GM23338 (cell line): ENCODE data around the gene ERVMER34-1. TPM values are rescaled to one million over a fixed set of nuclear protein-coding genes. Genes with fewer than 3 reads are reported as not detected.

Experiments
- ATAC-seq: fragments of 200-7000 bp; cut with Tn5 transposase; 3 replicates; pipeline ENCODE4 v1.9.1; 2020
- DNase-seq: peaks from one replicate; pipeline ENCODE4 v3.0.0-alpha.2; 2015; ENCODE audit warnings: low spot score
- H2AFZ ChIP-seq: fragments of 200-600 bp; sonication (generic); 2 replicates; pipeline ENCODE4 v1.8.0; 2016; ENCODE audit warnings: antibody characterized with exemption, mild to moderate bottlenecking, moderate library complexity
- H3F3A ChIP-seq: fragments of 200-600 bp; sonication (generic); replicated peaks from 2 replicates; pipeline ENCODE4 v1.8.0; 2017; ENCODE audit warnings: antibody characterized with exemption, mixed run types, low read depth
- H3K27ac ChIP-seq: fragments of 200-600 bp; sonication (generic); 2 replicates; pipeline ENCODE4 v1.6.1; 2016; ENCODE audit warnings: low read depth
- H3K27me3 ChIP-seq: fragments of 200-600 bp; sonication (generic); 2 replicates; pipeline ENCODE4 v1.8.0; 2016; ENCODE audit warnings: mild to moderate bottlenecking, mixed run types, moderate library complexity; ENCODE audit not compliant: insufficient read depth
- H3K36me3 ChIP-seq: fragments of 200-600 bp; sonication (generic); 2 replicates; pipeline ENCODE4 v1.8.0; 2016; ENCODE audit warnings: mild to moderate bottlenecking; ENCODE audit not compliant: insufficient read depth
- H3K4me1 ChIP-seq: fragments of 200-600 bp; sonication (generic); 2 replicates; pipeline ENCODE4 v1.8.0; 2016; ENCODE audit warnings: mild to moderate bottlenecking, moderate library complexity; ENCODE audit not compliant: insufficient read depth
- H3K4me2 ChIP-seq: fragments of 200-600 bp; sonication (generic); 2 replicates; pipeline ENCODE4 v1.7.1; 2017; ENCODE audit warnings: mixed run types
- H3K4me3 ChIP-seq: fragments of 200-600 bp; sonication (generic); 2 replicates; pipeline ENCODE4 v1.6.1; 2016; ENCODE audit warnings: mixed run types
- H3K79me2 ChIP-seq: fragments of 200-600 bp; sonication (generic); replicated peaks from 2 replicates; pipeline ENCODE4 v1.8.0; 2017; ENCODE audit warnings: mild to moderate bottlenecking; ENCODE audit not compliant: insufficient read depth
- H3K9me2 ChIP-seq: fragments of 200-600 bp; sonication (generic); 2 replicates; pipeline ENCODE4 v1.8.0; 2017; ENCODE audit not compliant: insufficient read depth
- H4K20me1 ChIP-seq: fragments of 200-600 bp; sonication (generic); replicated peaks from 2 replicates; pipeline ENCODE4 v1.8.0; 2017; ENCODE audit warnings: mild to moderate bottlenecking; ENCODE audit not compliant: insufficient read depth
- H3K27ac Mint-ChIP-seq: 2 replicates; pipeline ENCODE4 v1.8.0; 2020; ENCODE audit warnings: inconsistent platforms, mild to moderate bottlenecking, moderate library complexity, mixed read lengths
- H3K27me3 Mint-ChIP-seq: 3 replicates; pipeline ENCODE4 v1.8.0; 2022; ENCODE audit warnings: low read depth, mild to moderate bottlenecking, moderate library complexity, mixed read lengths, inconsistent platforms; ENCODE audit not compliant: insufficient read depth, poor library complexity
- H3K36me3 Mint-ChIP-seq: 3 replicates; pipeline ENCODE4 v1.8.0; 2021; ENCODE audit warnings: low read depth, mild to moderate bottlenecking, inconsistent platforms, moderate library complexity, mixed read lengths
- H3K4me1 Mint-ChIP-seq: 3 replicates; pipeline ENCODE4 v1.8.0; 2020; ENCODE audit warnings: mild to moderate bottlenecking, inconsistent platforms, mixed read lengths
- H3K4me3 Mint-ChIP-seq: 3 replicates; pipeline ENCODE4 v1.8.0; 2021; ENCODE audit warnings: moderate library complexity, mild to moderate bottlenecking, inconsistent platforms, mixed read lengths
- H3K9me3 Mint-ChIP-seq: 3 replicates; pipeline ENCODE4 v1.8.0; 2020; ENCODE audit warnings: moderate library complexity, mild to moderate bottlenecking, inconsistent platforms, mixed read lengths
- CREB1 ChIP-seq: fragments of 250-450 bp; sonication (Bioruptor Pico); IDR thresholded peaks from 2 replicates; pipeline ENCODE4 v1.5.0; 2020; ENCODE audit warnings: low read depth, mild to moderate bottlenecking, moderate library complexity
- ETS1 ChIP-seq: IDR thresholded peaks from 2 replicates; pipeline ENCODE4 v1.6.1; 2016; ENCODE audit warnings: antibody characterized with exemption
- EZH2 ChIP-seq: fragments of 200-600 bp; sonication (generic); IDR thresholded peaks from one replicate; pipeline ENCODE4 v1.8.0; 2017; ENCODE audit warnings: antibody characterized with exemption, mild to moderate bottlenecking, low read depth; ENCODE audit not compliant: unreplicated experiment
- EZH2phosphoT487 ChIP-seq: fragments of 200-600 bp; sonication (generic); IDR thresholded peaks from one replicate; pipeline ENCODE4 v1.8.1; 2018; ENCODE audit warnings: antibody characterized with exemption; ENCODE audit not compliant: unreplicated experiment
- JUNB ChIP-seq: IDR thresholded peaks from one replicate; pipeline ENCODE4 v1.6.1; 2016; ENCODE audit warnings: antibody characterized with exemption; ENCODE audit not compliant: unreplicated experiment
- NANOG ChIP-seq: IDR thresholded peaks from 2 replicates; pipeline ENCODE4 v1.6.1; 2016; ENCODE audit warnings: antibody characterized with exemption, borderline replicate concordance
- POLR2AphosphoS5 ChIP-seq: IDR thresholded peaks from 2 replicates; pipeline ENCODE4 v1.6.1; 2016; ENCODE audit warnings: antibody characterized with exemption, low read depth
- STAT1 ChIP-seq: IDR thresholded peaks from one replicate; pipeline ENCODE4 v1.6.1; 2016; ENCODE audit warnings: antibody characterized with exemption; ENCODE audit not compliant: unreplicated experiment
- ZNF114 ChIP-seq: fragments of 250-450 bp; sonication (Bioruptor Pico); IDR thresholded peaks from 2 replicates; pipeline ENCODE4 v1.5.0; 2020; ENCODE audit warnings: mild to moderate bottlenecking, moderate library complexity
- ZNF331 ChIP-seq: fragments of 250-450 bp; sonication (Bioruptor Pico); IDR thresholded peaks from 2 replicates; pipeline ENCODE4 v1.5.0; 2020; ENCODE audit warnings: low read depth, mild to moderate bottlenecking, moderate library complexity
- polyA plus RNA-seq: library from polyadenylated mRNA; unstranded; fragments of >200 nt; fragmentation: Nextera tagmentation; extraction: Ambion mirVana; gene quantifications from 2 replicates; pipeline ENCODE4 v1.2.1, GENCODE V29; 2016
- total RNA-seq: library from RNA; depleted of rRNA; stranded (reverse); fragments of >200 nt; shearing (Covaris generic); gene quantifications from 2 replicates; pipeline ENCODE4 v1.2.3, GENCODE V29; 2014
- TF ChIP-seq, protein P1 (sequence below): fragments of 250-450 bp; sonication (Bioruptor Pico); IDR thresholded peaks from 2 replicates; pipeline ENCODE4 v1.5.0; 2020; ENCODE audit warnings: mild to moderate bottlenecking, moderate library complexity
- TF ChIP-seq, protein P2 (sequence below): IDR thresholded peaks from one replicate; pipeline ENCODE4 v1.6.1; 2018; ENCODE audit warnings: antibody characterized with exemption; ENCODE audit not compliant: unreplicated experiment
- TF ChIP-seq, protein P3 (sequence below), 2 experiments: fragments of 200-600 bp in 1 of 2; sonication (generic) in 1 of 2; conservative IDR thresholded peaks; 2 replicates each; pipeline versions ENCODE4 v1.5.1 to v1.6.1; 2016 to 2017; ENCODE audit warnings: antibody characterized with exemption in 2 of 2, low read depth in 2 of 2, mild to moderate bottlenecking in 2 of 2, moderate library complexity in 1 of 2

Gene ERVMER34-1
- total and polyA plus RNA-seq, 2 experiments from 2014 or later: 15.9 to 34.1 TPM

DNA sequence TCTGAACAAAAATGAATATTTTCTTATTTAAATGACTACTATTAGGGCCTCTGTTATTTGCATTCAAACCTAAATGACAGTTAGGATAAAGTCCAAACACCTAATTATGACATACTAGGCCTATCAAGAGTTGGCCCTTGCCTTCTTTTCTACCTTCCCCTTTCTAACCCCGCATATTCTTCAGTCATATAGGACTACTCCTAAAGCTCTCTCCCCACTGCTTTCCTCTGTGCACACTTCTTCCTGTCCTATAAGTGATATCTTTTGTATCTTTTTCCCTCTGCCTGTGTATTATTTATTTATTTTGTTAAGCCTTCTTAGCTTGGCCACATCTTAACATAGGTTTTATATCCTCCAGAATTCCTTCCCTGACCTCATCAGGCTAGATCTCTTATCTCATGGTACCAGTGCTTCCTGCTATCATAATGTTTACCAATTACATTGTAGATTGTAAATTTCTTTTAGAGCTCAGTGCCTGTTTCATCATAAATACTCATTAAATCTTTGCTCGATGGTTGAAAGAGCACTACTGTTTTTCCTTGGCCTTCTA is 22.5 kb downstream of the ERVMER34-1 start:
- Histone ChIP-seq H3K9me2 (no peaks in the 10 kb centered on the region), H4K20me1 (no peaks in the 10 kb centered on the region), H3K4me3 (no peak overlapping the region), H3K27me3 (no peaks in the 10 kb centered on the region), H3F3A (no peaks in the 10 kb centered on the region), H3K27ac (no peak overlapping the region), H3K36me3 (no peaks in the 10 kb centered on the region), H3K4me2 (no peak overlapping the region), H3K4me1 (peaks cover 15% of the 10 kb centered on the region), H3K79me2 (no peaks in the 10 kb centered on the region), H2AFZ (no peak overlapping the region)
- peaks cover 15% of the 10 kb centered on the region for H3K4me1 Mint-ChIP-seq
- H3K27ac Mint-ChIP-seq: no peak overlapping the region
- no peak for DNase-seq
- no peaks in the 10 kb centered on the region for H3K36me3 Mint-ChIP-seq
- ATAC-seq: no peak
- H3K27me3 Mint-ChIP-seq: peaks cover 2% of the 10 kb centered on the region
- H3K9me3 Mint-ChIP-seq: no peaks in the 10 kb centered on the region
- TF ChIP-seq, protein P1, sequence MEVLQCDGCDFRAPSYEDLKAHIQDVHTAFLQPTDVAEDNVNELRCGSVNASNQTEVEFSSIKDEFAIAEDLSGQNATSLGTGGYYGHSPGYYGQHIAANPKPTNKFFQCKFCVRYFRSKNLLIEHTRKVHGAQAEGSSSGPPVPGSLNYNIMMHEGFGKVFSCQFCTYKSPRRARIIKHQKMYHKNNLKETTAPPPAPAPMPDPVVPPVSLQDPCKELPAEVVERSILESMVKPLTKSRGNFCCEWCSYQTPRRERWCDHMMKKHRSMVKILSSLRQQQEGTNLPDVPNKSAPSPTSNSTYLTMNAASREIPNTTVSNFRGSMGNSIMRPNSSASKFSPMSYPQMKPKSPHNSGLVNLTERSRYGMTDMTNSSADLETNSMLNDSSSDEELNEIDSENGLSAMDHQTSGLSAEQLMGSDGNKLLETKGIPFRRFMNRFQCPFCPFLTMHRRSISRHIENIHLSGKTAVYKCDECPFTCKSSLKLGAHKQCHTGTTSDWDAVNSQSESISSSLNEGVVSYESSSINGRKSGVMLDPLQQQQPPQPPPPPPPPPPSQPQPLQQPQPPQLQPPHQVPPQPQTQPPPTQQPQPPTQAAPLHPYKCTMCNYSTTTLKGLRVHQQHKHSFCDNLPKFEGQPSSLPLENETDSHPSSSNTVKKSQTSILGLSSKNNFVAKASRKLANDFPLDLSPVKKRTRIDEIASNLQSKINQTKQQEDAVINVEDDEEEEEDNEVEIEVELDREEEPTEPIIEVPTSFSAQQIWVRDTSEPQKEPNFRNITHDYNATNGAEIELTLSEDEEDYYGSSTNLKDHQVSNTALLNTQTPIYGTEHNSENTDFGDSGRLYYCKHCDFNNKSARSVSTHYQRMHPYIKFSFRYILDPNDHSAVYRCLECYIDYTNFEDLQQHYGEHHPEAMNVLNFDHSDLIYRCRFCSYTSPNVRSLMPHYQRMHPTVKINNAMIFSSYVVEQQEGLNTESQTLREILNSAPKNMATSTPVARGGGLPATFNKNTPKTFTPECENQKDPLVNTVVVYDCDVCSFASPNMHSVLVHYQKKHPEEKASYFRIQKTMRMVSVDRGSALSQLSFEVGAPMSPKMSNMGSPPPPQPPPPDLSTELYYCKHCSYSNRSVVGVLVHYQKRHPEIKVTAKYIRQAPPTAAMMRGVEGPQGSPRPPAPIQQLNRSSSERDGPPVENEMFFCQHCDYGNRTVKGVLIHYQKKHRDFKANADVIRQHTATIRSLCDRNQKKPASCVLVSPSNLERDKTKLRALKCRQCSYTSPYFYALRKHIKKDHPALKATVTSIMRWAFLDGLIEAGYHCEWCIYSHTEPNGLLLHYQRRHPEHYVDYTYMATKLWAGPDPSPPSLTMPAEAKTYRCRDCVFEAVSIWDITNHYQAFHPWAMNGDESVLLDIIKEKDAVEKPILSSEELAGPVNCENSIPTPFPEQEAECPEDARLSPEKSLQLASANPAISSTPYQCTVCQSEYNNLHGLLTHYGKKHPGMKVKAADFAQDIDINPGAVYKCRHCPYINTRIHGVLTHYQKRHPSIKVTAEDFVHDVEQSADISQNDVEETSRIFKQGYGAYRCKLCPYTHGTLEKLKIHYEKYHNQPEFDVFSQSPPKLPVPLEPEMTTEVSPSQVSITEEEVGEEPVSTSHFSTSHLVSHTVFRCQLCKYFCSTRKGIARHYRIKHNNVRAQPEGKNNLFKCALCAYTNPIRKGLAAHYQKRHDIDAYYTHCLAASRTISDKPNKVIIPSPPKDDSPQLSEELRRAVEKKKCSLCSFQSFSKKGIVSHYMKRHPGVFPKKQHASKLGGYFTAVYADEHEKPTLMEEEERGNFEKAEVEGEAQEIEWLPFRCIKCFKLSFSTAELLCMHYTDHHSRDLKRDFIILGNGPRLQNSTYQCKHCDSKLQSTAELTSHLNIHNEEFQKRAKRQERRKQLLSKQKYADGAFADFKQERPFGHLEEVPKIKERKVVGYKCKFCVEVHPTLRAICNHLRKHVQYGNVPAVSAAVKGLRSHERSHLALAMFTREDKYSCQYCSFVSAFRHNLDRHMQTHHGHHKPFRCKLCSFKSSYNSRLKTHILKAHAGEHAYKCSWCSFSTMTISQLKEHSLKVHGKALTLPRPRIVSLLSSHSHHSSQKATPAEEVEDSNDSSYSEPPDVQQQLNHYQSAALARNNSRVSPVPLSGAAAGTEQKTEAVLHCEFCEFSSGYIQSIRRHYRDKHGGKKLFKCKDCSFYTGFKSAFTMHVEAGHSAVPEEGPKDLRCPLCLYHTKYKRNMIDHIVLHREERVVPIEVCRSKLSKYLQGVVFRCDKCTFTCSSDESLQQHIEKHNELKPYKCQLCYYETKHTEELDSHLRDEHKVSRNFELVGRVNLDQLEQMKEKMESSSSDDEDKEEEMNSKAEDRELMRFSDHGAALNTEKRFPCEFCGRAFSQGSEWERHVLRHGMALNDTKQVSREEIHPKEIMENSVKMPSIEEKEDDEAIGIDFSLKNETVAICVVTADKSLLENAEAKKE (CRISPR knock-in tag): no peak
- TF ChIP-seq, protein P2, sequence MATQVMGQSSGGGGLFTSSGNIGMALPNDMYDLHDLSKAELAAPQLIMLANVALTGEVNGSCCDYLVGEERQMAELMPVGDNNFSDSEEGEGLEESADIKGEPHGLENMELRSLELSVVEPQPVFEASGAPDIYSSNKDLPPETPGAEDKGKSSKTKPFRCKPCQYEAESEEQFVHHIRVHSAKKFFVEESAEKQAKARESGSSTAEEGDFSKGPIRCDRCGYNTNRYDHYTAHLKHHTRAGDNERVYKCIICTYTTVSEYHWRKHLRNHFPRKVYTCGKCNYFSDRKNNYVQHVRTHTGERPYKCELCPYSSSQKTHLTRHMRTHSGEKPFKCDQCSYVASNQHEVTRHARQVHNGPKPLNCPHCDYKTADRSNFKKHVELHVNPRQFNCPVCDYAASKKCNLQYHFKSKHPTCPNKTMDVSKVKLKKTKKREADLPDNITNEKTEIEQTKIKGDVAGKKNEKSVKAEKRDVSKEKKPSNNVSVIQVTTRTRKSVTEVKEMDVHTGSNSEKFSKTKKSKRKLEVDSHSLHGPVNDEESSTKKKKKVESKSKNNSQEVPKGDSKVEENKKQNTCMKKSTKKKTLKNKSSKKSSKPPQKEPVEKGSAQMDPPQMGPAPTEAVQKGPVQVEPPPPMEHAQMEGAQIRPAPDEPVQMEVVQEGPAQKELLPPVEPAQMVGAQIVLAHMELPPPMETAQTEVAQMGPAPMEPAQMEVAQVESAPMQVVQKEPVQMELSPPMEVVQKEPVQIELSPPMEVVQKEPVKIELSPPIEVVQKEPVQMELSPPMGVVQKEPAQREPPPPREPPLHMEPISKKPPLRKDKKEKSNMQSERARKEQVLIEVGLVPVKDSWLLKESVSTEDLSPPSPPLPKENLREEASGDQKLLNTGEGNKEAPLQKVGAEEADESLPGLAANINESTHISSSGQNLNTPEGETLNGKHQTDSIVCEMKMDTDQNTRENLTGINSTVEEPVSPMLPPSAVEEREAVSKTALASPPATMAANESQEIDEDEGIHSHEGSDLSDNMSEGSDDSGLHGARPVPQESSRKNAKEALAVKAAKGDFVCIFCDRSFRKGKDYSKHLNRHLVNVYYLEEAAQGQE: no peak
- no peak for TF ChIP-seq ETS1
- no peak for TF ChIP-seq POLR2AphosphoS5
- no peak for TF ChIP-seq ZNF331
- TF ChIP-seq EZH2: no peak
- no peak for TF ChIP-seq STAT1
- TF ChIP-seq JUNB: no peak
- no peak for TF ChIP-seq CREB1
- TF ChIP-seq EZH2phosphoT487: no peak
- no peak for TF ChIP-seq ZNF114 (CRISPR knock-in tag)
- no peak for TF ChIP-seq NANOG
- TF ChIP-seq, protein P3, sequence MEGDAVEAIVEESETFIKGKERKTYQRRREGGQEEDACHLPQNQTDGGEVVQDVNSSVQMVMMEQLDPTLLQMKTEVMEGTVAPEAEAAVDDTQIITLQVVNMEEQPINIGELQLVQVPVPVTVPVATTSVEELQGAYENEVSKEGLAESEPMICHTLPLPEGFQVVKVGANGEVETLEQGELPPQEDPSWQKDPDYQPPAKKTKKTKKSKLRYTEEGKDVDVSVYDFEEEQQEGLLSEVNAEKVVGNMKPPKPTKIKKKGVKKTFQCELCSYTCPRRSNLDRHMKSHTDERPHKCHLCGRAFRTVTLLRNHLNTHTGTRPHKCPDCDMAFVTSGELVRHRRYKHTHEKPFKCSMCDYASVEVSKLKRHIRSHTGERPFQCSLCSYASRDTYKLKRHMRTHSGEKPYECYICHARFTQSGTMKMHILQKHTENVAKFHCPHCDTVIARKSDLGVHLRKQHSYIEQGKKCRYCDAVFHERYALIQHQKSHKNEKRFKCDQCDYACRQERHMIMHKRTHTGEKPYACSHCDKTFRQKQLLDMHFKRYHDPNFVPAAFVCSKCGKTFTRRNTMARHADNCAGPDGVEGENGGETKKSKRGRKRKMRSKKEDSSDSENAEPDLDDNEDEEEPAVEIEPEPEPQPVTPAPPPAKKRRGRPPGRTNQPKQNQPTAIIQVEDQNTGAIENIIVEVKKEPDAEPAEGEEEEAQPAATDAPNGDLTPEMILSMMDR (conservative IDR thresholded peaks at IDR 0.05; ENCODE audit: low read depth in 2 of 2): no peak
- H3K4me3 Mint-ChIP-seq: no peak overlapping the region
